ENCODE measurements around the gene RUNX2.

The RUNX2 gene

DNA sequence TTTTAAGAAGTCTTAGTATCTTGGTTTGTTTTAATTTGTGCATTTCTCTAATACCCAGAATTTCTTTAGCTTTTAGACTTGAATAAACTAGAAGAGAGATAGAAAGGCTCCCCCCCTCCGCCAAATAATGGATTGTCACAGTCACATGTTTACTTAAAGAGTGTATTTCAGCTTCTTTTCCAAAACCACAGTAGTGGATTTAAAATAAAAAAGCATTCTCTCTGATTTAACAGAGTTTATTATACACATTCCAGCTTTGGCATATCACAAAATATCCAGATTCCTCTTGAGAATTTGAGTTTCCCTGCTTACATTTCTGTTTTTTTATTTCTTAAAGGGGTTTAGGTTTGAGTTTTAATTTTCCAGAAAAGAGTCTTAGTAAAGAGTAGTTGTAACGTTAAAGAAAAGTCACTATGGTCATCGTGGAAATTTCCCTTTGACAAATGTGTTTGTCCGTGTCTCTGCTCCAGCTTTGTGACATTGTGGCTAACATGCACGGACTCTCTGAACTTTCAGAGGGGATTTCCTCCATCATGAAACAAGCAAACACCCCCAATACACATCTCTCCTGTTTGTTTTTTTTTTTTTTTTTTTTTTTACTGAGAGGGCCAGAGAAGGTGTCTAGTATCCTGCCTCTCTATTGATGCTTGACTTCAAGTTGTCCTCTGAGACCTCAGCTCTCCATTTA, 163.1 kb downstream of the RUNX2 start:
- no peak for DNase-seq

DNA sequence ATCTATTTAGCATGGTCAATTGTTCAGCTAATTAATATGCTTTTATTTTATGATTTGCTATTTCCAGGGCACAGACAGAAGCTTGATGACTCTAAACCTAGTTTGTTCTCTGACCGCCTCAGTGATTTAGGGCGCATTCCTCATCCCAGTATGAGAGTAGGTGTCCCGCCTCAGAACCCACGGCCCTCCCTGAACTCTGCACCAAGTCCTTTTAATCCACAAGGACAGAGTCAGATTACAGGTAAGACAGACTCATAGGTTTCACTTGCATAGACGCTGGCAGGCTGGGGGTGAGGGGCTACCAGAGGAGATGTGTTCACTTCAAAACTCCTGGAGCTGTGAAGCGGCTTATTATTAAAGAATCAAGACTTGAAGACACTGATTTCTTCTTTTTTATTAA, 163.7 kb downstream of the RUNX2 start:
- no peak for DNase-seq

DNA sequence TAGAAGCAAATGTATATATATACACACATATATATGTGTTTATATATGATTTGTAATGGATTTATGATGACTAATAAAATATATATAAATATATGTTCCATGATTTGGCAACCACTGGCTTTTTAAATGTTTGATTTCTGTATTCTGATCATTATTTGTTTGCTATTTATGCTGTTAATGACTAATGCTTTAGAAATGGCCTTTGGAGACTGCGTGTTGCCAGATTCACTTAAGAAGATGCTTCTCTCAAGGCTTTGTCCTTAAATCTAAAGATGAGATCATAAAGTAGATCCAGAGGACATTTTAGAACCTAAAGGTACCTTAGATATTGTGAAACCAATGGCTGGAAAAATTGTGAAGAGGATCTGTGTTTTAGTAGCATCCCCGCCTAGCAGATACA, 165.6 kb downstream of the RUNX2 start:
- DNase-seq, result no peak

DNA sequence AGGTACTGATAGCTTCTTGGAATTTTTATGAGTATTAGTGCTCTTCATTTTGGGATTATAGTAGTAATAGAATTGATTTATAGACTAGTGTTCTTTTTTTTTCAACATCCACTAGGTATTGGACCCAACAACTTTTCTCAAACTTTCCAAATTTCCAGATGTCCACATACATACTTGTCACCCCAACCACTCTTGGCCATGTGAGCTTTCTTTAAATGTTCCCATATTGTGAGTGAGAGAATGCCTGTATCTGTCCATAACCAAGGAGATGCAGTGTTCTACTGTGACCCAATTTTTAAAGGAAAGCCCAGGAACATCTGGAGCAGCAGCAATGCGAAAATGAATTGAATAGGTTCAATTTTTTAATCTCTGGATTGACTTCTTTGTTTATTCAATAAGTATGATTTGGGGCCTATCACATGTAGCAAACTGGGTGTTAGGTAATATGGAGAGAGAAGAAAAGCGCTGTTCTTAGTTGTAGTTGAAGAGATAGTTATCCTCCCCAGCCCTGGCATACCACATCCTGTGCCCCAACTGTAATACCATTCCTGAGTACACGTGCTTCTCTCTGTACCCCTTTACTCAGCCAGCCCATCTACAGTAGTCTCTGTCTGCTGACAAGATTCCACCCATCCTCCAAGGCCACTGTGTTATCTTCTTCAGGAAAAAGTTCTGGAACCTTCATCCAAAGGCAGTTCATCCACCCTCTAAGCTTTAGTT, 166.4 kb downstream of the RUNX2 start:
- no peak for DNase-seq

DNA sequence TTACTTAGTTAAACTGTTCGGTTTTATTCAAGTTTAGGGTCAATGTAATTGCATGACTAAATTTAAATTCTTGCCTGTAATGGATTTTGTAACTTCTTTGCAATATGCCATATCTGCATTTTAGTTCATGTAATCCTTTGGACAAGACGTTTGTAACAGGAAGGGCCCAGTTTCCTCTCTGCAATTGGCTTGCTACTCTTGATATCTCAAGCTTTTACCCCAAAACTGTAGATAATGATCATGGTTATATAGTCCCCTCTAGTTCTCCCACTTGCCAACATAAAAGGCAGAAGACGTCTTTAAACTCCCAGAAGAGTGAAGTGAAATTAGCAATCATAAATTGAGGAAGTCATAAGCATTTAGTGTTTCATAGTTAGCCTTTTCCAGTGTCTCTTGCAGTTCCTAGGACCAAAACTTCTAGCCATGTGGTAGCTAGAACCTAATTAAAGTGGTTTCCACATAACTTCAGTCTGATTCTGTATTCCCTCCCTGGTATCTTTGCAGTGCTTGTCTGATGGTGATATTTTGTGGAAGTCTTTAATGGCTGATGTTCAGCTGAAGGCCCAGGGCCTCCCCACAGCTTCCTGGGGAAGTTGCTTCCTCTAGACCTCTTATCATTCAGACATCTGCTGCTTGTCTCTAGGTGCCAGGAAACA, 167.4 kb downstream of the RUNX2 start:
- no peak for DNase-seq

DNA sequence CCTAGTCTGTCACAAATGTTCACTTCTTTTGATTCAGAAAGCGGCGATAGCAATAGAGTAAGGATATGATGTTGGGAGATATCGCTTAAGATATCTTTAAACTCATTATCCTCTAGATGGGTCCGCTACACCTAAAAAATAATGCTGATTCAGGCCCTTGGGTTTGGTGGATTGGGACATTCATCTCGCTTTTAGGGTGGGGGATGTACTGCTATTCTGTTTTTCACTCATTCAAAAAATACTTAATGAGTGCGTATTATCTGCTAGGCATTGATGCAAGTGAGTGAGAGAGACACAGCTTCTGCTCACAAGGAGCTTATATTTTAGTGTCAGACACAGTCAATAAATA, 167.9 kb downstream of the RUNX2 start:
- no peak for DNase-seq

DNA sequence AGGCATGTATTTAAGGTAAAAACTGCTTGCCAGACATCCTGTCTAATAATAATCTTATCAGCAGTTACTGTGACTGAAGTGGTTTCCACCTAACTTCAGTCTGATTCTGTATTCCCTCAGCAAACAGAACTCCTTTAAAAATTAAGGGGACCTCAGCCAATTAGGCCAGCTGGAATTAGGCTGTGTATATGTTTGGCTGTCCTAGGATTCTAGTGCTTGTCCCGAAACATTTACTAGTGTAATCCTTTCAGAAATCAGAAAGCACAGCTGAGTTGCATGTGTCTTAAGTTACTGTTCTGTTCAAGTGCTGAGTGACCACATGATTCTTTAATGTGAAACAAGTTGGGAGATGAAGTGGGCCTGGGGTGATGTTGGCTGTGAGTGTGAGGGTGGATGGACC, 170.5 kb downstream of the RUNX2 start:
- DNase-seq, result no peak

DNA sequence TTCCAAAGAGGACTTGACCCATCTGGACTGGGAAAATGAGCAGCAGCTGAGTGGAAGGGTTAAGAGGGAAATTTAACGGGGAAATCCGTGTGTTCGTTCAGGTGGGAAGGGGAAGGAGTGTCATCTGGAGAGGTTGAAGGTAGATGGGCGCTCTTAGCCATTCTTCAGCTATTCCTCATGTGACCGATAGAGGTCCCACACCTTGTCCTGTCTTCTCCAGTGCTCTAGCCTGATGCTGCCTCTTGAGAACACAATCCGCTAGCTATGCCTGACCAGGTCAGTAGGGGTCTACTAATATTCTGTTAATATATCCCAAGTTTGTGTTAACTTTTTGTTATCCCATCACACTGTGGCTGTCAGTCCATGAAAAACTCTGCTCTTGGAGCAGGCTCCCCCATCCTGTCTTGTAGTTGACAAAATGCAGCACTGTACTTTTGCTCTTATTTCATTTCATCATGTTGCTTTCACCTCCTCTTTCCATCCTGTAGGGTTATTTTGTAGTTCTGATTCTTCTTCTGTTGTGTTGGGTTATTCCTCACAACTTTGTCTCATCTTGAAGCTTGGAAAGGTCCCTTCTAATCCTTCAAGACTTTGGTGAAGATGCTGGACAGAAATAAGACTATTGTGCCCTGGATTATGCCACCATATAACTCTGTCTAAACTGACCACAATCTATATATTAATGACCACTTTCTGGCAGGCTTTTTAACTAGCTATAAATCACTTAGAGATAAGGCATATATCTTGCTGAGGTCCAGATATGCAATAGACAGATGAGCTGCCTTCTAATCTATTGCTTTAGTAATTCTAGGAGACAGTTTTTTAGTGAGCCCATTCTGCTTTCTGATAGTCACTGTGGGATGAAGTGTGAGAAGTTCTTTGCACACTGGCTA, 173.0 kb downstream of the RUNX2 start:
- no peak for DNase-seq

DNA sequence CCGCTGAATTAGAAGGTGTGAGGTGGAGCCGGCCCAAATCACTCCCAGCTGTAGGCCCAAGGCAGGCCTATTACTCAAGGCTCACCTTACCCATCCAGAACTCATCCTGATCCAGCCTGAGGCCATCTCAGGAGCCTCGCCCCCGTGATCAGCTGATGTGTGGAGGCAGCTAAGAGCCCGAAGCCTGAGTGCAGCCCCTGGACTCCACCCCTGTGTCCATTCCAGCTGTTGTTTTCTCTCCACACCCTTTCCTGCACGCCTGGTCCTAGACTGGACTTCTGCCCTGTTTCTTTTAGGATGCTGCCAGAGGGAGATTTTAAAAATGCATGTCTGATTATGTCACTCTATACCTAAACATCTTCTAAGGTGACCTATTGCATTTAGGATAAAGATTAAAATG, 174.3 kb downstream of the RUNX2 start:
- DNase-seq, result no peak

DNA sequence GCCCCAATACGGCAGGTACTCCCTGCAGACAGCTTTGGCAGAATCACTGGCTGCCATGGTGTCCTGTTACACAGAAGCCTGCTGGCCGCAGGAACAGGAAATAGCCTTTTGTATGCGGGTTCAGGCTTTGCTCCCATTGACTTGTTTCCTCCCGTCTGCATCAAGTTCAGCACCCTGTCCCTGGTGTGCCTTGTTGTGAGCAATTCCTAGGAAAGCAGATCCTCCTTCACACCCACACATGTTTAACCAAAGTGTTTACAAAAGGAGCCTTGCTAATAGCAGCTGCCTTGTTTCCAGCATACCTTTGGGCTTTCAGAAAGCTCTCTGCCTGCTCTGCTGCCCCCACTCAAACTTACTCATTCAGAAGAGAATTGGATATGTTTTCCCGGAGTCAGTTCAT, 176.8 kb downstream of the RUNX2 start:
- peak; percentile 7 for DNase-seq

DNA sequence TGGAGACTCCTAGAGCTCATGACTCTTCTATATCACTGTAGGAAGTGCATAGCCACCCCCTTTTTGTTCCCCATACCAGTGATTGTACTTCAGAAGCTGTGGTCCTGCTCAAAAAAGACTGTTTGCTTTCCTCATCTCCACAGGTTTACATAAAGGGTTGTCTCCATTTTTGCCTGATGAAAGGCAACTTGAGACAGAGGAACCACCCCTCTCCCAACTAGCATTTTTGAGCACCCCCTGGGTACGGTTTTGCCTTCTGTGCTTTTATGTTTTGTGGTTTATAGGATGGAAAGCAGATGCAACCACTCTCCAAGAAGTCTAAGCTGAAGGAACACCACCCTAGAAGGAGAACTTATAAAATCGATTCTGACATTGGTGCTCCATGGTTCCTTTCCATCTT, 177.3 kb downstream of the RUNX2 start:
- no peak for DNase-seq

DNA sequence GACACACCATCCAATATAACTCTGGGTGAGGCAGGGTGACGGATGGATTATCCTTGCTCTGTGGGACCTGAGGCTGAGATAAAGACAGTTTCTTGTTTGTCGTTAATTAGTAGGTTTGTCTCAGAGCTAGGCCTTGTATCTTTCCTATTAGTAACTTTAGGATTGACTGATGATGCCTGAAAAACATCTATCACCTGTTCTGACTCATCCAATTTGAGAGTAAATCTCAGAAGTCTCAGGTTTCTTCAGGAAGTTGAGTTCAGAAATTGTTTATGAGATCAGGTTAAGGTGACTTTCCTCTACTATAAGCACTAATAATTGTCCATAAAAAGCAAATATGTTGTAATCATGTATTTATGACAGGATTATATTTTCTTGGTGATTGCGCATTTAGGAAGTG, 179.1 kb downstream of the RUNX2 start:
- no peak for DNase-seq

DNA sequence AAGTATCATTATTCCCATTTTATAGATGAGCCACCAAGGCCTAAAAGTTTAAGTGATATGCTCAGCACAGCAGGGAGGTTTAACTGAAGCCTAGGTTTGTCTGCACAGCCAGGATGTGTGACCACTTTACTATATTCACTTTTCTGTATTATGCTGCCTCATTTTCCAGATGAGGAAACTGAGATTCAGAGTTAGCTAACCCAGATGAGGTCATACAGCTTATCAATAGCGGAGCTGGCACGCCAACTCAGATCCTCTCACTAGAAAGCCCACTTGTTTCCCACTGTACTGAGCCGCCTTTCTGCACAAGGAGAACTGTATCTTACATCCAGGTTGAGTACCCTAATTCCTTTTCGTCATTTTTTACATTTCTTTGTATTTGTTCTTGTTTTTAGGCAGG, 181.3 kb downstream of the RUNX2 start:
- no peak for DNase-seq

DNA sequence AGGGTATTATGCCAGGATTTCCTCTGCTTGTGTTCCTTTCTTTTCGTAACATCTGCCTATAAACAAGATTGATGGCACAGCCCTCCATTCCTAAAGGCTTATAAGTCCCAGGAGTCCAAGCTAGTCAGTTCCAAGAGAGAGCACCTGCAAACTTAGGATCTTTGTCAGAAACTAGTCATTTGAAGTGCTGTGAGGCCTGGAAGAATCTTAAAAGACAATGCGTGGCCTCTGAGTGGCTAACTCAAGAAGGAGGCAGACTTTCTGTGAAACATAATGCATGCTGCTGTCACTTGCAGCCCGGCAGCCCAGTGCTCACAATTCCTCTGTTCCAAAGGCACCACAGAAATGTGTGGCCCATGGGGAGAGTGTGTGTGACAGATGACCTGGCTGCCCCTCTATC, 184.6 kb downstream of the RUNX2 start:
- no peak for DNase-seq

DNA sequence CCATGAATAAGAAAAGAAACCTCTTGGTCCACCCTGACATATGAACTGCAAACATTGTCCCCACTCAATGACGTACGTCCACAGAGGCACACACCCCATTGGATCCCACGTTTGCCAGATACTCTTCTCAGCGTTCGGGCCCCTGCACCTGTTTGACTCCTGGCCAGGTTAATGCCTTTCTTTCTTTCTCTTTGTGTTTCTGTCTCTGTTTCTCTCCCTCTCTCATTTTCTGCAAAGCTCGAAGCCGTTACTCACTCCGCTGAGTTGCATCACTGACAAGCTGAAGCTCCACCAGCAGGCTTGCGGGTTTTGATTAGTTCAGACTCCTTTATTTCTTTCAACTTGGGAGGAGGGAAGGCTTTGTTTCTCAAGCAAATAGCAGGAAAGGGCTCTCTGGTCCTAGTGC, 185.1 kb downstream of the RUNX2 start:
- DNase-seq, result no peak

DNA sequence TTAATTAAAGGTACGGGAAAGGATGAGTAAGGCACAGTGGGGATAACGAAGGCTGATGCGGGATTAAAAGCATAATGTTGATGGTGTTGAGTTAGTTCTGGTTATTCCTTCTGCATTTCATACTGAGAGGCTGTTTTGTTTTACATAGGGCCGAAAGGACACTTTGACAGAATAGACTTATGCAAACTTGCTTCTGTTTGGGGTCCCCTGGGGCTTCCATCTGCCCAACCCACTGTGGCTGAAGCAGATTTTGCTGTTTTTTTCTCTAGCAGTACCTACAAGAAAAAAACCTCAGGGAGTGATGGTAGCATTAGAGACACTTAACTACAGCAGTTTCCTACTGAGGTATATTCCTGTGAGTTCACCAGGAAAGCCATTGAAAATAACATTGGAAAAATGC, 185.7 kb downstream of the RUNX2 start:
- no peak for DNase-seq

DNA sequence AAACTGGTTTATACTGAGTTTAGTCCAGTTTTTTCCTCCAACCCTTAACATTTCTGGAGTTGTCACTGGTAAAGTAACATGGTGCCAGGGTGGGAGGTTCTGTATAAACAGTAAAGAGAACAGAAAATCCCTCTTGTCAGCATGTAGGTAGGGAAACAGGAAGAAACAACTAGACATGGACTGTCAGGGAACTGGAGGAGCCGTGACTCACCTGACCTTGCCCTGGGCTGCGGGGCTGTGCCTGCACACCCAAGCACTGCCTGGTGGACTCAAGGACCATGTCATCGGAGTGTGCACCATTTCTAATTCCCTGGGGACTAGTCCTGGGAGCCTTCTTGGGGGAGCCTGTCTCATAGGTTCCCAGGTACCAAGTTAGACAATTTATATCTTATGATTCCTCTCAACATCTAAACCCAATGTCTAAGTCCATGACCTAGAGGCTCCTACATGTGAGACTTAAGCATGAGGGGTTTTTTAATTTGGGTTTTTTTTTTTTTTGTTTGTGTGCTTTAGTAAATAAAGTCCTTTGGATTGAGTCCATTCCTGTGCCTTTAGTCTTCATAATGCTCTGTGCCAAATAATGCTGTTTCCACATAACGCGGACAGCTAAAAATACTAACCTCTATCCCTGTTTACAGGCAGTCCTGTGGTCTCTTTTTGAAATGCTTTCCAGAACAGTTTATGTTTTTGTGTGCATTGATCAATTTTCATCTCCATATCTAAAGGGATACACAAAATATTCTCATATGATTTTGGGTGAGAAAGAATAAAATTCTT, 186.5 kb downstream of the RUNX2 start:
- no peak for DNase-seq

DNA sequence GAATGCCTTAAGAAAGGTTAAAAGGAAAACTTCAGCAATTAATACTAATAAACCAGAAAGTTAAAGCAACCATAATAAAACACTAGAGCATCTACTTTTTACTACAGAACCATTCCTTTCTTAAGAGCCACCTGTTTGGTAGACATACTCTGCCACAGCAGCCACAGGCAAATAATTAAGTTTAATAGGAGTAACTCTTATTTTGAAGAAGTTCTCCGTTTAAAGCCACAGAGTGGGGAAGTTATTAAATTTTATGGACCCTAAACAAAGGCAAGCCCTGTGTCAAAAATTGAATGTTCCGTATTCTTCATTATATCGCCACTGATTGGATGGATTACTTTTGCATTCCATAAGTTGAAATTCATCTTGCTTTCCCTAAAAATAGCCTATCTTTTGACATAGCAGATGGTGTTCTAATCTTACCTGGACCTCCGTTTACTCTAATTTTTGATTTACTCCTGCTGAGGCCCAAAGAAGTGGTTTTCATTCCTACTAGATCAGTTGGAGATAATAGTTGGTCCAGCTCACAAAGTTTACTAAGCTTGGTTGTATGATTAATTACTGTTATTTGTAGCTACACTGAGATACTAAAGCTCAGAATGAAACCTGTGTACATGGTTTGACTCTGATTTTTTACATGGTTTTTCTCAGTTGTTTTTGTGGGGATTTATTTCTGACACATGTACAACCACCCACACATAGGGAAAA, 190.0 kb downstream of the RUNX2 start:
- no peak for DNase-seq

DNA sequence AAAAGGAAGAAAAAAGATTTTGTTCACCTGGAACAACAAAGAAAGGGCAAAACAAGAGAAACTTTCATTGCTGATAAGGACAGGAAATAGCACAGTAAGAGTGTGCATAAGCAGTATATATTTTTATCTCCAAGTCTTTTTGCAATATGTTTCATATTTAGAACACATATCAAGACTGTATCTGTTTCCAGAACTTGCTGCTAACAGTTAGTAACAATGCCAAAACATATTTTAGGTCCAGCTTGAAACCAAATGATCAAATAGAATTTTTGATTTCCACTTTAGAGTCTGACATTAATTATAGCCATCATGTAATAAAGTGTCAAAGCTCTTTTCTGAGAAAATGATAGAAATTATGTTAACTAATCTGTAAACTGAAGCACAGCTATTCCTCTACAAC, 193.1 kb downstream of the RUNX2 start:
- DNase-seq, result no peak

DNA sequence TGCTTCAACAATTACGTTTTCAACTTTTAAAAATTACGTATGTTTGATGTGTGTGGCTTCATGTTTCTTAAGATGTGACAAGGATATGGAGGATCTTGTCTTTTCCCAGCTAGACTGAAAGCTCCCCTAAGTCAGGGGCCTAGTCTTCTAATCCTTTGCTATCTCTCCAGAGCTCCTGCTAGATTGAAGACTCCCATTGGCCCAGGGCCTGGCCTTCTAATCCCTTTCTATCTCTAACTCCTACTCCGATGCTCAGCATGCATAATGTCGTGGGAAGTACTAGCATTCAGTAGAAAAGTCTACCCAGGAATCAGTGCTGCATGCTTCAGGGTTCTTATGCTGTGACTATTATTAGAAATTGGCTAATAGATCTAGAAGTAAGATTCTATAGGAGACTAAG, 194.4 kb downstream of the RUNX2 start:
- no peak for DNase-seq

DNA sequence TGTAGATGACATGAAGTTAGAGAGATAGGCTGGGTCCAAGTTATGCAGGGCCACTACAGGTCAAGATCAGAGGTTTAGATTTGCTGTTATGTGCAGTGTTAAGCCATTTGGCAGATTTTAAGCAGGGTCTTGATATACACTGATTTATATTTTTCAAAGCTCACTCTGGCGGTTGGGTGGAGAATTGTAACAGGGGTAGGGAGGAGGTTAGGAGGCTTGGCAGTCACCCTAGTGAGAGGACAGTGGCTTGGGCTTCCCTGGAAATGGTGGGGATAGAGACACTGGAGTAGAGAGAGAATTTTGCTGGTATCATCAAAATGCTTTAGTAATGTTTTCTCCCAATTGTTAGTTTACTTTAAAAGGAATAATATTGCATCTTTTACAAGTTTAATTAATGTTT, 199.1 kb downstream of the RUNX2 start:
- DNase-seq, result no peak

DNA sequence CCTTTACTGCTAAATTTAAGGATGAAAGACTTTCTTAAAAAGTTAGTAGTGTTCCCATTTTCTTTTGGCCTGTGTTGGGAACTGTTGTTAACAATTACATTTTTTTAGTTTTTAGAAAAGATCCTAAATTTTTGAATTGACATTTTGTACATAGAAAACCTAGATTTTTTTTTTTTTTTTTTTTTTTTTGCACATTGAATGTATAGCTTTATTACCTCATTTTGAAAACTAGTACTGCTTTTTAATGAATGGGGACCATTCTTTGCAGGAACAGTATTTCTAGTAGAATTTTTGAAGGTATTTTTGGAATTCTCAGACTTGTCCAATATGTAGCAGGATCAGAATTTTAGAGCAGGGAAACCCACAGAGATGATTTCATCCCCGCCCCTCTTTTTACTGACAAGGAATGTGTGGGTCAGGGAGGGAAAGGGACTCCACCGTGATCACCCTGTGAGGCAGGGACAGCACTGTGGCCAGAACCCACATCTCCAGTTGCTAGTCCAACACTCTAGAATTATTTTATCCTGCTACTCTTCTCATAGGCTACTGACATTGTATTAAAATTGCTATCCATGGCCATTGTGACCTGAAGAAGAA, 204.0 kb downstream of the RUNX2 start:
- no peak for DNase-seq
